ENCODE results near the gene GPRC5D. TPM values are rescaled to one million over a fixed set of nuclear protein-coding genes. Genes with fewer than 3 reads are reported as not detected.

GPRC5D gene
- total RNA-seq, 4 donors from 2014 or later: 1.3 TPM; not detected in 3

GRCh38 chr12:12974211-12974610 is 22.2 kb upstream of the GPRC5D start:
- TF ChIP-seq CTCF (IDR thresholded peaks at IDR 0.05) (no peak), POLR2A (IDR thresholded peaks at IDR 0.05) (no peak)
- H3K27ac ChIP-seq: no peak overlapping the region
- DNase-seq: no peak
- peaks cover 0 to 79% (median 0%) of the 10 kb centered on the region in 3 donors for H3K36me3 ChIP-seq
- no peaks in the 10 kb centered on the region for H3K9me3 ChIP-seq
- no peak overlapping the region for H3K4me3 ChIP-seq
- H3K4me1 ChIP-seq: no peaks in the 10 kb centered on the region
- H3K27me3 ChIP-seq: no peaks in the 10 kb centered on the region

GRCh38 chr12:12973019-12973418 is 21.0 kb upstream of the GPRC5D start:
- no peak overlapping the region for H3K4me3 ChIP-seq
- no peaks in the 10 kb centered on the region for H3K4me1 ChIP-seq
- H3K27ac ChIP-seq: no peak overlapping the region
- peaks cover 0 to 79% (median 0%) of the 10 kb centered on the region in 3 donors for H3K36me3 ChIP-seq
- TF ChIP-seq POLR2A (IDR thresholded peaks at IDR 0.05) (no peak), CTCF (IDR thresholded peaks at IDR 0.05) (no peak)
- no peak for DNase-seq
- H3K27me3 ChIP-seq: no peaks in the 10 kb centered on the region
- H3K9me3 ChIP-seq: no peaks in the 10 kb centered on the region

GRCh38 chr12:12965836-12966235 is 13.9 kb upstream of the GPRC5D start:
- no peaks in the 10 kb centered on the region for H3K9me3 ChIP-seq
- no peak overlapping the region for H3K27ac ChIP-seq
- no peak overlapping the region for H3K4me3 ChIP-seq
- DNase-seq: no peak
- TF ChIP-seq POLR2A (IDR thresholded peaks at IDR 0.05): no peak
- no peak for TF ChIP-seq CTCF (IDR thresholded peaks at IDR 0.05)
- H3K27me3 ChIP-seq: no peaks in the 10 kb centered on the region
- H3K4me1 ChIP-seq: no peaks in the 10 kb centered on the region
- H3K36me3 ChIP-seq: peaks cover 0 to 19% (median 0%) of the 10 kb centered on the region in 3 donors

GRCh38 chr12:12964255-12964654 is 12.3 kb upstream of the GPRC5D start:
- TF ChIP-seq CTCF (IDR thresholded peaks at IDR 0.05): no peak
- TF ChIP-seq POLR2A (IDR thresholded peaks at IDR 0.05): no peak
- no peak overlapping the region for H3K4me3 ChIP-seq
- H3K9me3 ChIP-seq: no peaks in the 10 kb centered on the region
- no peaks in the 10 kb centered on the region for H3K4me1 ChIP-seq
- no peak overlapping the region for H3K27ac ChIP-seq
- no peaks in the 10 kb centered on the region for H3K27me3 ChIP-seq
- no peak for DNase-seq
- peaks cover 0 to 8% (median 0%) of the 10 kb centered on the region in 3 donors for H3K36me3 ChIP-seq

- H3K9me3 ChIP-seq: no peaks in the 10 kb centered on the region
- H3K36me3 ChIP-seq: no peaks in the 10 kb centered on the region
- no peak for TF ChIP-seq CTCF (IDR thresholded peaks at IDR 0.05)
- TF ChIP-seq POLR2A (IDR thresholded peaks at IDR 0.05): no peak
- H3K4me3 ChIP-seq: no peak overlapping the region
- no peaks in the 10 kb centered on the region for H3K27me3 ChIP-seq
- no peak for DNase-seq
- no peak overlapping the region for H3K27ac ChIP-seq
- H3K4me1 ChIP-seq: no peaks in the 10 kb centered on the region
These were observed 8.8 kb upstream of the GPRC5D start for GRCh38 chr12:12960639-12961209.

GRCh38 chr12:12958886-12959285 is 6.9 kb upstream of the GPRC5D start:
- no peak for DNase-seq
- no peak overlapping the region for H3K27ac ChIP-seq
- no peaks in the 10 kb centered on the region for H3K36me3 ChIP-seq
- no peaks in the 10 kb centered on the region for H3K9me3 ChIP-seq
- no peak overlapping the region for H3K4me3 ChIP-seq
- no peaks in the 10 kb centered on the region for H3K4me1 ChIP-seq
- TF ChIP-seq CTCF (IDR thresholded peaks at IDR 0.05): no peak
- TF ChIP-seq POLR2A (IDR thresholded peaks at IDR 0.05): no peak
- H3K27me3 ChIP-seq: no peaks in the 10 kb centered on the region

All from Peyer's patch (tissue), 4 donors.